GM23338 (cell line): ENCODE results near the gene TOX4. TPM values are rescaled to one million over a fixed set of nuclear protein-coding genes. Genes with fewer than 3 reads are reported as not detected.

Experiments used
- ATAC-seq: fragments of 200-7000 bp; cut with Tn5 transposase; 3 replicates; pipeline ENCODE4 v1.9.1; 2020
- DNase-seq: peaks from one replicate; pipeline ENCODE4 v3.0.0-alpha.2; 2015; ENCODE audit warnings: low spot score
- H2AFZ ChIP-seq: fragments of 200-600 bp; sonication (generic); 2 replicates; pipeline ENCODE4 v1.8.0; 2016; ENCODE audit warnings: antibody characterized with exemption, mild to moderate bottlenecking, moderate library complexity
- H3F3A ChIP-seq: fragments of 200-600 bp; sonication (generic); replicated peaks from 2 replicates; pipeline ENCODE4 v1.8.0; 2017; ENCODE audit warnings: antibody characterized with exemption, mixed run types, low read depth
- H3K27ac ChIP-seq: fragments of 200-600 bp; sonication (generic); 2 replicates; pipeline ENCODE4 v1.6.1; 2016; ENCODE audit warnings: low read depth
- H3K27me3 ChIP-seq: fragments of 200-600 bp; sonication (generic); 2 replicates; pipeline ENCODE4 v1.8.0; 2016; ENCODE audit warnings: mild to moderate bottlenecking, mixed run types, moderate library complexity; ENCODE audit not compliant: insufficient read depth
- H3K36me3 ChIP-seq: fragments of 200-600 bp; sonication (generic); 2 replicates; pipeline ENCODE4 v1.8.0; 2016; ENCODE audit warnings: mild to moderate bottlenecking; ENCODE audit not compliant: insufficient read depth
- H3K4me1 ChIP-seq: fragments of 200-600 bp; sonication (generic); 2 replicates; pipeline ENCODE4 v1.8.0; 2016; ENCODE audit warnings: mild to moderate bottlenecking, moderate library complexity; ENCODE audit not compliant: insufficient read depth
- H3K4me2 ChIP-seq: fragments of 200-600 bp; sonication (generic); 2 replicates; pipeline ENCODE4 v1.7.1; 2017; ENCODE audit warnings: mixed run types
- H3K4me3 ChIP-seq: fragments of 200-600 bp; sonication (generic); 2 replicates; pipeline ENCODE4 v1.6.1; 2016; ENCODE audit warnings: mixed run types
- H3K79me2 ChIP-seq: fragments of 200-600 bp; sonication (generic); replicated peaks from 2 replicates; pipeline ENCODE4 v1.8.0; 2017; ENCODE audit warnings: mild to moderate bottlenecking; ENCODE audit not compliant: insufficient read depth
- H3K9me2 ChIP-seq: fragments of 200-600 bp; sonication (generic); 2 replicates; pipeline ENCODE4 v1.8.0; 2017; ENCODE audit not compliant: insufficient read depth
- H4K20me1 ChIP-seq: fragments of 200-600 bp; sonication (generic); replicated peaks from 2 replicates; pipeline ENCODE4 v1.8.0; 2017; ENCODE audit warnings: mild to moderate bottlenecking; ENCODE audit not compliant: insufficient read depth
- H3K27ac Mint-ChIP-seq: 2 replicates; pipeline ENCODE4 v1.8.0; 2020; ENCODE audit warnings: inconsistent platforms, mild to moderate bottlenecking, moderate library complexity, mixed read lengths
- H3K27me3 Mint-ChIP-seq: 3 replicates; pipeline ENCODE4 v1.8.0; 2022; ENCODE audit warnings: low read depth, mild to moderate bottlenecking, moderate library complexity, mixed read lengths, inconsistent platforms; ENCODE audit not compliant: insufficient read depth, poor library complexity
- H3K36me3 Mint-ChIP-seq: 3 replicates; pipeline ENCODE4 v1.8.0; 2021; ENCODE audit warnings: low read depth, mild to moderate bottlenecking, inconsistent platforms, moderate library complexity, mixed read lengths
- H3K4me1 Mint-ChIP-seq: 3 replicates; pipeline ENCODE4 v1.8.0; 2020; ENCODE audit warnings: mild to moderate bottlenecking, inconsistent platforms, mixed read lengths
- H3K4me3 Mint-ChIP-seq: 3 replicates; pipeline ENCODE4 v1.8.0; 2021; ENCODE audit warnings: moderate library complexity, mild to moderate bottlenecking, inconsistent platforms, mixed read lengths
- H3K9me3 Mint-ChIP-seq: 3 replicates; pipeline ENCODE4 v1.8.0; 2020; ENCODE audit warnings: moderate library complexity, mild to moderate bottlenecking, inconsistent platforms, mixed read lengths
- CREB1 ChIP-seq: fragments of 250-450 bp; sonication (Bioruptor Pico); IDR thresholded peaks from 2 replicates; pipeline ENCODE4 v1.5.0; 2020; ENCODE audit warnings: low read depth, mild to moderate bottlenecking, moderate library complexity
- ETS1 ChIP-seq: IDR thresholded peaks from 2 replicates; pipeline ENCODE4 v1.6.1; 2016; ENCODE audit warnings: antibody characterized with exemption
- EZH2 ChIP-seq: fragments of 200-600 bp; sonication (generic); IDR thresholded peaks from one replicate; pipeline ENCODE4 v1.8.0; 2017; ENCODE audit warnings: antibody characterized with exemption, mild to moderate bottlenecking, low read depth; ENCODE audit not compliant: unreplicated experiment
- EZH2phosphoT487 ChIP-seq: fragments of 200-600 bp; sonication (generic); IDR thresholded peaks from one replicate; pipeline ENCODE4 v1.8.1; 2018; ENCODE audit warnings: antibody characterized with exemption; ENCODE audit not compliant: unreplicated experiment
- JUNB ChIP-seq: IDR thresholded peaks from one replicate; pipeline ENCODE4 v1.6.1; 2016; ENCODE audit warnings: antibody characterized with exemption; ENCODE audit not compliant: unreplicated experiment
- NANOG ChIP-seq: IDR thresholded peaks from 2 replicates; pipeline ENCODE4 v1.6.1; 2016; ENCODE audit warnings: antibody characterized with exemption, borderline replicate concordance
- POLR2AphosphoS5 ChIP-seq: IDR thresholded peaks from 2 replicates; pipeline ENCODE4 v1.6.1; 2016; ENCODE audit warnings: antibody characterized with exemption, low read depth
- REST ChIP-seq: IDR thresholded peaks from one replicate; pipeline ENCODE4 v1.6.1; 2018; ENCODE audit warnings: antibody characterized with exemption; ENCODE audit not compliant: unreplicated experiment
- STAT1 ChIP-seq: IDR thresholded peaks from one replicate; pipeline ENCODE4 v1.6.1; 2016; ENCODE audit warnings: antibody characterized with exemption; ENCODE audit not compliant: unreplicated experiment
- ZNF114 ChIP-seq: fragments of 250-450 bp; sonication (Bioruptor Pico); IDR thresholded peaks from 2 replicates; pipeline ENCODE4 v1.5.0; 2020; ENCODE audit warnings: mild to moderate bottlenecking, moderate library complexity
- ZNF331 ChIP-seq: fragments of 250-450 bp; sonication (Bioruptor Pico); IDR thresholded peaks from 2 replicates; pipeline ENCODE4 v1.5.0; 2020; ENCODE audit warnings: low read depth, mild to moderate bottlenecking, moderate library complexity
- ZNF462 ChIP-seq: fragments of 250-450 bp; sonication (Bioruptor Pico); IDR thresholded peaks from 2 replicates; pipeline ENCODE4 v1.5.0; 2020; ENCODE audit warnings: mild to moderate bottlenecking, moderate library complexity
- polyA plus RNA-seq: library from polyadenylated mRNA; unstranded; fragments of >200 nt; fragmentation: Nextera tagmentation; extraction: Ambion mirVana; gene quantifications from 2 replicates; pipeline ENCODE4 v1.2.1, GENCODE V29; 2016
- total RNA-seq: library from RNA; depleted of rRNA; stranded (reverse); fragments of >200 nt; shearing (Covaris generic); gene quantifications from 2 replicates; pipeline ENCODE4 v1.2.3, GENCODE V29; 2014
- TF ChIP-seq, protein P1 (sequence below), 2 experiments: fragments of 200-600 bp in 1 of 2; sonication (generic) in 1 of 2; conservative IDR thresholded peaks; 2 replicates each; pipeline versions ENCODE4 v1.5.1 to v1.6.1; 2016 to 2017; ENCODE audit warnings: antibody characterized with exemption in 2 of 2, low read depth in 2 of 2, mild to moderate bottlenecking in 2 of 2, moderate library complexity in 1 of 2

Gene TOX4
- total and polyA plus RNA-seq, 2 experiments from 2014 or later = 45.6 to 72.8 TPM

- H3K27me3 ChIP-seq = no peaks in the 10 kb centered on the region
- no peak for DNase-seq
- Mint-ChIP-seq H3K27me3 (peaks cover 8% of the 10 kb centered on the region), H3K4me3 (no peak overlapping the region; the same call in 2 of the 3 replicates), H3K4me1 (peaks cover 20% of the 10 kb centered on the region), H3K36me3 (peaks cover 24% of the 10 kb centered on the region), H3K9me3 (no peaks in the 10 kb centered on the region), H3K27ac (no peak overlapping the region)
- H3K9me2 ChIP-seq = no peaks in the 10 kb centered on the region
- TF ChIP-seq POLR2AphosphoS5 = no peak
- TF ChIP-seq ZNF331 (CRISPR knock-in tag) = no peak
- no peak for TF ChIP-seq REST
- no peak for TF ChIP-seq NANOG
- no peak for TF ChIP-seq EZH2phosphoT487
- TF ChIP-seq EZH2 = no peak
- TF ChIP-seq ETS1 = no peak
- TF ChIP-seq, protein P1, sequence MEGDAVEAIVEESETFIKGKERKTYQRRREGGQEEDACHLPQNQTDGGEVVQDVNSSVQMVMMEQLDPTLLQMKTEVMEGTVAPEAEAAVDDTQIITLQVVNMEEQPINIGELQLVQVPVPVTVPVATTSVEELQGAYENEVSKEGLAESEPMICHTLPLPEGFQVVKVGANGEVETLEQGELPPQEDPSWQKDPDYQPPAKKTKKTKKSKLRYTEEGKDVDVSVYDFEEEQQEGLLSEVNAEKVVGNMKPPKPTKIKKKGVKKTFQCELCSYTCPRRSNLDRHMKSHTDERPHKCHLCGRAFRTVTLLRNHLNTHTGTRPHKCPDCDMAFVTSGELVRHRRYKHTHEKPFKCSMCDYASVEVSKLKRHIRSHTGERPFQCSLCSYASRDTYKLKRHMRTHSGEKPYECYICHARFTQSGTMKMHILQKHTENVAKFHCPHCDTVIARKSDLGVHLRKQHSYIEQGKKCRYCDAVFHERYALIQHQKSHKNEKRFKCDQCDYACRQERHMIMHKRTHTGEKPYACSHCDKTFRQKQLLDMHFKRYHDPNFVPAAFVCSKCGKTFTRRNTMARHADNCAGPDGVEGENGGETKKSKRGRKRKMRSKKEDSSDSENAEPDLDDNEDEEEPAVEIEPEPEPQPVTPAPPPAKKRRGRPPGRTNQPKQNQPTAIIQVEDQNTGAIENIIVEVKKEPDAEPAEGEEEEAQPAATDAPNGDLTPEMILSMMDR (conservative IDR thresholded peaks at IDR 0.05; ENCODE audit: low read depth in 2 of 2) = no peak
- TF ChIP-seq ZNF462 (CRISPR knock-in tag) = no peak
- no peak for TF ChIP-seq ZNF114 (CRISPR knock-in tag)
- no peak for TF ChIP-seq STAT1
- no peak for TF ChIP-seq JUNB
- TF ChIP-seq CREB1 = no peak
- peaks cover 12% of the 10 kb centered on the region; the same call in 1 of the 2 replicates for H3K4me1 ChIP-seq
- H3K4me2 ChIP-seq = 0 out of 2 replicates have a peak overlapping the region, but pooled peaks have one; percentile 3
- peaks cover 11% of the 10 kb centered on the region for H3F3A ChIP-seq
- H4K20me1 ChIP-seq = peaks cover 61% of the 10 kb centered on the region
- no peaks in the 10 kb centered on the region; the same call in 1 of the 2 replicates for H3K36me3 ChIP-seq
- peaks cover 100% of the 10 kb centered on the region for H3K79me2 ChIP-seq
- ATAC-seq = no peak
- H3K4me3 ChIP-seq = no peak overlapping the region
- H2AFZ ChIP-seq = no peak overlapping the region
- no peak overlapping the region for H3K27ac ChIP-seq
These were observed 27.1 kb upstream of the TOX4 start for GRCh38 chr14:21449899-21450216.
